Natural killer cell (primary cell): ENCODE measurements around the gene TUBA4A. TPM values are rescaled to one million over a fixed set of nuclear protein-coding genes. Genes with fewer than 3 reads are reported as not detected.

Experiments used
- ATAC-seq, 3 donors: fragments of 150-1000 bp in 2 of 3; fragments of 200-7000 bp in 1 of 3; cut with Tn5 transposase; 1 replicate in 1 of 3; 2 replicates in 2 of 3; pipeline ENCODE4 v1.10.0; 2021; ENCODE audit warnings: mild to moderate bottlenecking in 2 of 3, moderate library complexity in 2 of 3
- DNase-seq, 2 donors: peaks; one replicate each; pipeline versions ENCODE4 v3.0.0 to v3.0.0-alpha.2; 2013 to 2021; ENCODE audit warnings: mixed read lengths in 1 of 2
- H3K27ac ChIP-seq: one replicate; pipeline ENCODE4 v1.5.1; 2013; ENCODE audit warnings: mild to moderate bottlenecking, low read length
- H3K27me3 ChIP-seq: one replicate; pipeline ENCODE4 v1.6.1; 2013; ENCODE audit warnings: low read length; ENCODE audit not compliant: control insufficient read depth, insufficient read depth
- H3K36me3 ChIP-seq: one replicate; pipeline ENCODE4 v1.6.1; 2013; ENCODE audit warnings: low read length; ENCODE audit not compliant: control insufficient read depth, insufficient read depth
- H3K4me1 ChIP-seq: one replicate; pipeline ENCODE4 v1.6.1; 2013; ENCODE audit warnings: low read length; ENCODE audit not compliant: control insufficient read depth, insufficient read depth
- H3K4me3 ChIP-seq: one replicate; pipeline ENCODE4 v1.5.1; 2013; ENCODE audit warnings: low read length
- H3K9me3 ChIP-seq: one replicate; pipeline ENCODE4 v1.6.1; 2013; ENCODE audit warnings: low read length; ENCODE audit not compliant: control insufficient read depth, insufficient read depth
- H3K27ac Mint-ChIP-seq, 2 donors: one replicate each; pipeline ENCODE4 v1.8.0; 2022; ENCODE audit warnings: mild to moderate bottlenecking in 2 of 2, mixed read lengths in 2 of 2, moderate library complexity in 1 of 2
- H3K27me3 Mint-ChIP-seq, 2 donors: one replicate each; pipeline ENCODE4 v1.8.0; 2022; ENCODE audit warnings: low read depth in 2 of 2, mixed read lengths in 2 of 2
- H3K36me3 Mint-ChIP-seq: one replicate; pipeline ENCODE4 v1.8.0; 2022; ENCODE audit warnings: mixed read lengths
- H3K4me1 Mint-ChIP-seq, 2 donors: one replicate each; pipeline ENCODE4 v1.8.0; 2022; ENCODE audit warnings: mixed read lengths in 2 of 2
- H3K4me3 Mint-ChIP-seq: one replicate; pipeline ENCODE4 v1.8.0; 2022; ENCODE audit warnings: mild to moderate bottlenecking, moderate library complexity, mixed read lengths
- H3K9me3 Mint-ChIP-seq, 2 donors: one replicate each; pipeline ENCODE4 v1.8.0; 2022; ENCODE audit warnings: mixed read lengths in 2 of 2
- WGBS: methylation state at CpG from one replicate; pipeline ENCODE4 v1.1.7; 2013; ENCODE audit warnings: missing lambda C conversion rate; ENCODE audit not compliant: insufficient coverage; 5-methylcytosine and 5-hydroxymethylcytosine counted together
- intact Hi-C: fragments of 100-400 bp; cut with micrococcal nuclease; formaldehyde crosslinking; loops from one replicate; pipeline ENCODE4 v1.14.2; 2022
- total RNA-seq, 4 donors: library from RNA; stranded (reverse); fragments of 120-200 nt in 1 of 4; gene quantifications; one replicate each; pipeline versions ENCODE4 v1.2.3 to v1.2.4, GENCODE V29; 2013 to 2022
- TF ChIP-seq, protein P1 (sequence below): fragments of 200-600 bp; IDR thresholded peaks from one replicate; pipeline ENCODE4 v1.8.0; 2022; ENCODE audit warnings: antibody characterized with exemption

The TUBA4A gene
- total RNA-seq, 3 donors from 2014 or later (not counting 1 experiment from before 2014, with no cell fraction given) = 145 to 188 (median 146) TPM

DNA sequence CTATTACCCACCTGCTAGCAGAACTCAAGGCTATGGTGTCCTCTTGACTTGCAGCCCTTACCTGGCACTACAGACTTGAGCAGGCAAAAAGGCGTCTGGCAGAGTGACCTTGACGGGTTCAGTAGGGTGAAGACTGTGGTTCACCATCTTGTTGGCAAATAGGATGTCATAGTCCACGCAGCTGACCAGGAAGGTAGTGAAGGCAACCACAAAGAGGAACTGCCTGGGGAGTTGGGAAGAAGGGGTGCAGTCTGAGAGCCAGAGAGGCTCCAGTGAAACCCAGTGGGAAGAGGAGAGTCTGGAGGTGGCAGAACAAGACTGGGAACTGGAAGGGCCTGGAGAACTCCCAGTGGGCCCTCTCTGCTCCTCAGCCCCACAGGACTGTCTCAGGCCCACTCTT is 28.4 kb downstream of the TUBA4A start:
- H3K27ac ChIP-seq = no peak overlapping the region
- H3K4me3 ChIP-seq = no peak overlapping the region
- intact Hi-C loops = no loop called here
- TF ChIP-seq, protein P1, sequence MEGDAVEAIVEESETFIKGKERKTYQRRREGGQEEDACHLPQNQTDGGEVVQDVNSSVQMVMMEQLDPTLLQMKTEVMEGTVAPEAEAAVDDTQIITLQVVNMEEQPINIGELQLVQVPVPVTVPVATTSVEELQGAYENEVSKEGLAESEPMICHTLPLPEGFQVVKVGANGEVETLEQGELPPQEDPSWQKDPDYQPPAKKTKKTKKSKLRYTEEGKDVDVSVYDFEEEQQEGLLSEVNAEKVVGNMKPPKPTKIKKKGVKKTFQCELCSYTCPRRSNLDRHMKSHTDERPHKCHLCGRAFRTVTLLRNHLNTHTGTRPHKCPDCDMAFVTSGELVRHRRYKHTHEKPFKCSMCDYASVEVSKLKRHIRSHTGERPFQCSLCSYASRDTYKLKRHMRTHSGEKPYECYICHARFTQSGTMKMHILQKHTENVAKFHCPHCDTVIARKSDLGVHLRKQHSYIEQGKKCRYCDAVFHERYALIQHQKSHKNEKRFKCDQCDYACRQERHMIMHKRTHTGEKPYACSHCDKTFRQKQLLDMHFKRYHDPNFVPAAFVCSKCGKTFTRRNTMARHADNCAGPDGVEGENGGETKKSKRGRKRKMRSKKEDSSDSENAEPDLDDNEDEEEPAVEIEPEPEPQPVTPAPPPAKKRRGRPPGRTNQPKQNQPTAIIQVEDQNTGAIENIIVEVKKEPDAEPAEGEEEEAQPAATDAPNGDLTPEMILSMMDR = no peak
- Mint-ChIP-seq H3K4me1 (peaks cover 27 to 43% of the 10 kb centered on the region in 2 donors), H3K4me3 (no peak overlapping the region), H3K27ac (peak overlapping the region in 1 of 2 donors; percentile 24), H3K27me3 (no peaks in the 10 kb centered on the region), H3K9me3 (no peaks in the 10 kb centered on the region), H3K36me3 (peaks cover 7% of the 10 kb centered on the region)
- peaks cover 29% of the 10 kb centered on the region for H3K4me1 ChIP-seq
- H3K9me3 ChIP-seq = no peaks in the 10 kb centered on the region
- DNase-seq (no peak), ATAC-seq (no peak)
- H3K36me3 ChIP-seq = peaks cover 56% of the 10 kb centered on the region
- 50% methylated on average over 3 of the region's 3 CpGs for WGBS
- no peaks in the 10 kb centered on the region for H3K27me3 ChIP-seq

DNA sequence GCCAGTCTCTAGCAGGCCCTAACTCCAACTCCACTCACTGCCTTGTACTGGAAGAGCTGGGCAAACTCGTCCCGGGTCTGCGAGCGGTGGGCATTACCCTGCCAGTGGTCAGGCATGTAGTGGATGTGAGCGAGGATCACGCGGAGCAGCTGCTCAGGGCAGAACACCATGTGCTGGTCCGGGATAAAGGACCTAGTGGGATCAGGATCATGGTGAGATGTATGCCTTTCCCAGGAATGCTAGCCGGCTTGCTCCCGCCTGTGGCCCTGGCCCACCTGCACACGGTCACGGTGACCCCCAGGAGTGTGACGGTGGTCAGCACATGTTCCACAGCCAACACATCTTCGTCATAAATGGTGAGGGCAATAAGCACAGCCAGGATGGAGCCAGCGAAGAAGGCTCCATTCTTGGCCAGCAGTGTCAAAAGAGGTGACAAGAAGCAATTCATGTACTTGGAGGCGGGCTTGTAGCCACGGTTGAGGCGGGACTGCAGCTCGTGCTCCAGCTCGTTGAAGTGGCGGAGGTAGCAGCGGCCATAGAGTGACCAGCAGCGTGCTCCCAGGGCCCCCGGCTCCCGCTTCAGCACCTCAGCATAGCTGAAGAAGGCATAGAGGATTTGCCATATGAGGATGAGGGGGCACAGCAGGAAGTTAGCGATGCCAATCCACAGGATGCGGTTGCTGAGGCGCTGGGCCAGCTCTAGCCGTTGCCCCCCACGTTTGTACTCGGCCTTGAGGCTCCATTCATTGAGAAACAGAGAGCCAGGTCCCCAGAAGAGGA is 29.7 kb downstream of the TUBA4A start:
- peaks cover 60% of the 10 kb centered on the region for H3K36me3 ChIP-seq
- Mint-ChIP-seq H3K4me3 (no peak overlapping the region), H3K27ac (no peak overlapping the region), H3K36me3 (peaks cover 7% of the 10 kb centered on the region), H3K9me3 (no peaks in the 10 kb centered on the region), H3K27me3 (no peaks in the 10 kb centered on the region), H3K4me1 (peaks cover 15 to 36% of the 10 kb centered on the region in 2 donors)
- H3K27ac ChIP-seq = no peak overlapping the region
- TF ChIP-seq, protein P1 = no peak
- H3K4me3 ChIP-seq = no peak overlapping the region
- peaks cover 33% of the 10 kb centered on the region for H3K4me1 ChIP-seq
- H3K9me3 ChIP-seq = no peaks in the 10 kb centered on the region
- ATAC-seq (no peak), DNase-seq (no peak)
- intact Hi-C loops = no loop called here
- WGBS = 96% methylated on average over 31 of the region's 31 CpGs
- H3K27me3 ChIP-seq = no peaks in the 10 kb centered on the region

DNA sequence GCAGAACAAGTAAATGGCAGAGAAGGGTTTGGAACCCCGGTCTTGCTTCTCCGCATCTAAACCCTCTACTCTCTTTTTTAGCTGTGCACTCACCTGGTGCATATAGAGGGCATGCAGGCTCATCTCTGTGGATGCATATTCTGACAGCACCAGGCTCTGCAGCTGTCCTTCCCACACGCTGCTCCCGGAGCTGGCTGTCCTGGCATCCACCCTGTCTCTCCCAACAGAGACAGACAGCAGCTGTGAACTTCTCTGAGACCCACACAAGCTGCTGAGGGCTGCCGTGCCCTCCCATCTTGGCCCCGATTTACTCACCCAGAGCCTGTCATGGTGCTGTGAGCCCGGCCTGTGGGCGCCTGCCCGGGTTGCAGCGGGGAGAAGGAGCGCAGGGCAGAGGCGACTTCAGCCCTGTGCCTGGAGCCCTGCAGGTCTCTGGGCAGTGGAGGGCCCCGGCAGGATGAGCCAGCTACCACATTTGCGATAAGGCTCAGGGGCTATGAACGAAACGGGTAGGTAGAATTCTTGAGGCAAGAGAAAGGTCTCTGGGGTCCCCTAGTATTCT is 31.7 kb downstream of the TUBA4A start:
- intact Hi-C loops = no loop called here
- Mint-ChIP-seq H3K36me3 (peaks cover 7% of the 10 kb centered on the region), H3K27ac (no peak overlapping the region), H3K9me3 (no peaks in the 10 kb centered on the region), H3K27me3 (no peaks in the 10 kb centered on the region), H3K4me3 (no peak overlapping the region), H3K4me1 (peaks cover 6 to 28% of the 10 kb centered on the region in 2 donors)
- DNase-seq (no peak), ATAC-seq (no peak)
- no peaks in the 10 kb centered on the region for H3K27me3 ChIP-seq
- H3K27ac ChIP-seq = no peak overlapping the region
- 96% methylated on average over 16 of the region's 16 CpGs for WGBS
- TF ChIP-seq, protein P1 = no peak
- H3K4me1 ChIP-seq = peaks cover 33% of the 10 kb centered on the region
- no peaks in the 10 kb centered on the region for H3K9me3 ChIP-seq
- H3K4me3 ChIP-seq = no peak overlapping the region
- peaks cover 60% of the 10 kb centered on the region for H3K36me3 ChIP-seq
